Measurements from ENCODE around the gene SAMD3. TPM values are rescaled to one million over a fixed set of nuclear protein-coding genes. Genes with fewer than 3 reads are reported as not detected.

The SAMD3 gene
- total RNA-seq, 2 donors from 2014 or later, result 41.3 to 44.8 TPM

DNA sequence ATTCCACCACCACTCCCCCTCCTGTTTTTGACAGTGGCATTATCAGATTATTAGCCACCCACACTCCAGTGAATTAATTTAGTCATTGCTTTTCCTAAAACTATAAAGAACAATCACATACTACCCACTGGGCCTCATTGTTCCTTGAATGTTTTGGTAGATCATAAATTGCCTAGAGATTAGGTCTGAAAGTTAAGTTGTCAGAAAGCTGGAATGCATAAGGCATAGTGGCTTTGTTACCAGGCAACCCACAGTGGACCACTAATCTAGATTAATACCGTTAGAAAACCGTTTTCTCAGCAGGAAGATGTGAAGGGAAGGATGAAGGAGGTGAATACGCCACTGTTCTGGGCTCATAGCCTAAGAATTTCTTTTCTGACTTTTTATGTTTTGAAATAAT, 75.6 kb downstream of the SAMD3 start:
- no peaks in the 10 kb centered on the region for H3K27me3 Mint-ChIP-seq (ENCODE audit: insufficient read depth)
- H3K4me1 Mint-ChIP-seq, result no peaks in the 10 kb centered on the region
- Histone ChIP-seq H3K4me3 (ENCODE audit: low read length) (no peak overlapping the region), H3K9me3 (ENCODE audit: control insufficient read depth, low read length) (no peaks in the 10 kb centered on the region), H3K36me3 (ENCODE audit: control insufficient read depth, insufficient read depth, low read length) (peaks cover 14% of the 10 kb centered on the region), H3K27me3 (ENCODE audit: control insufficient read depth, insufficient read depth, low read length, poor library complexity, severe bottlenecking) (no peaks in the 10 kb centered on the region), H3K4me1 (ENCODE audit: control insufficient read depth, insufficient read depth, low read length) (no peaks in the 10 kb centered on the region), H3K9ac (ENCODE audit: extremely low read depth, low read length, poor library complexity, severe bottlenecking) (no peak overlapping the region), H3K27ac (ENCODE audit: low read depth, low read length) (no peak overlapping the region)
- H3K27ac Mint-ChIP-seq, result no peak overlapping the region
- TF ChIP-seq, protein P1, sequence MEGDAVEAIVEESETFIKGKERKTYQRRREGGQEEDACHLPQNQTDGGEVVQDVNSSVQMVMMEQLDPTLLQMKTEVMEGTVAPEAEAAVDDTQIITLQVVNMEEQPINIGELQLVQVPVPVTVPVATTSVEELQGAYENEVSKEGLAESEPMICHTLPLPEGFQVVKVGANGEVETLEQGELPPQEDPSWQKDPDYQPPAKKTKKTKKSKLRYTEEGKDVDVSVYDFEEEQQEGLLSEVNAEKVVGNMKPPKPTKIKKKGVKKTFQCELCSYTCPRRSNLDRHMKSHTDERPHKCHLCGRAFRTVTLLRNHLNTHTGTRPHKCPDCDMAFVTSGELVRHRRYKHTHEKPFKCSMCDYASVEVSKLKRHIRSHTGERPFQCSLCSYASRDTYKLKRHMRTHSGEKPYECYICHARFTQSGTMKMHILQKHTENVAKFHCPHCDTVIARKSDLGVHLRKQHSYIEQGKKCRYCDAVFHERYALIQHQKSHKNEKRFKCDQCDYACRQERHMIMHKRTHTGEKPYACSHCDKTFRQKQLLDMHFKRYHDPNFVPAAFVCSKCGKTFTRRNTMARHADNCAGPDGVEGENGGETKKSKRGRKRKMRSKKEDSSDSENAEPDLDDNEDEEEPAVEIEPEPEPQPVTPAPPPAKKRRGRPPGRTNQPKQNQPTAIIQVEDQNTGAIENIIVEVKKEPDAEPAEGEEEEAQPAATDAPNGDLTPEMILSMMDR (conservative IDR thresholded peaks at IDR 0.05), result no peak
- no peak overlapping the region for H3K4me3 Mint-ChIP-seq
- DNase-seq, result no peak
- 90 to 93% methylated on average over 2 to 3 of the region's 3 CpGs for WGBS, 2 experiments (ENCODE audit: insufficient coverage in 1 of 2, insufficient read length in 1 of 2)
- H3K9me3 Mint-ChIP-seq, result no peaks in the 10 kb centered on the region
- peaks cover 87% of the 10 kb centered on the region for H3K36me3 Mint-ChIP-seq (ENCODE audit: low read depth)

DNA sequence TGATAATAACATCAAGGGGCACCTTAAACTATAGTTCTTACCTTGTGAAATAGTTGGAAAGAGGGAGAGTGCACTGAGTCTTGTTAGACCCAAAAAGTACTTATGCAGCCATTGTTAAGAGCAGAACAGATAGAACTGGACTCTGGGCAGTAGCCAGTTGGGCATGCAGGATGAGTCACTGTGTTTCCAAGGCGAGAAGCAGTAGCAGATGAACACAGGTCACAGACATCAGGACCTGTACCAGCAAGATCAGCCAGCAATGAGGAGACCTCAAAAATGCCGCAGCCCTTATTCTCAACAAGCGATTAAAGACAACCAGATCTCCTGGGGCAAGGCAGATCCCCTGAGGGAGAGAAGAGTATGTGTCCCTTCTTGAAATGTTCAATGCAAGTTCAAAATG, 79.0 kb downstream of the SAMD3 start:
- Histone ChIP-seq H3K4me3 (ENCODE audit: low read length) (no peak overlapping the region), H3K9ac (ENCODE audit: extremely low read depth, low read length, poor library complexity, severe bottlenecking) (no peak overlapping the region), H3K27ac (ENCODE audit: low read depth, low read length) (no peak overlapping the region), H3K27me3 (ENCODE audit: control insufficient read depth, insufficient read depth, low read length, poor library complexity, severe bottlenecking) (no peaks in the 10 kb centered on the region), H3K9me3 (ENCODE audit: control insufficient read depth, low read length) (no peaks in the 10 kb centered on the region), H3K36me3 (ENCODE audit: control insufficient read depth, insufficient read depth, low read length) (peaks cover 5% of the 10 kb centered on the region), H3K4me1 (ENCODE audit: control insufficient read depth, insufficient read depth, low read length) (no peaks in the 10 kb centered on the region)
- TF ChIP-seq, protein P1 (conservative IDR thresholded peaks at IDR 0.05), result no peak
- no peak overlapping the region for H3K4me3 Mint-ChIP-seq
- WGBS, 2 experiments (ENCODE audit: insufficient coverage in 1 of 2, insufficient read length in 1 of 2), result 94 to 97% methylated on average over 3 of the region's 3 CpGs
- DNase-seq, result no peak
- no peaks in the 10 kb centered on the region for H3K9me3 Mint-ChIP-seq
- no peak overlapping the region for H3K27ac Mint-ChIP-seq
- H3K36me3 Mint-ChIP-seq (ENCODE audit: low read depth), result peaks cover 74% of the 10 kb centered on the region
- H3K27me3 Mint-ChIP-seq (ENCODE audit: insufficient read depth), result no peaks in the 10 kb centered on the region
- peaks cover 20% of the 10 kb centered on the region for H3K4me1 Mint-ChIP-seq

DNA sequence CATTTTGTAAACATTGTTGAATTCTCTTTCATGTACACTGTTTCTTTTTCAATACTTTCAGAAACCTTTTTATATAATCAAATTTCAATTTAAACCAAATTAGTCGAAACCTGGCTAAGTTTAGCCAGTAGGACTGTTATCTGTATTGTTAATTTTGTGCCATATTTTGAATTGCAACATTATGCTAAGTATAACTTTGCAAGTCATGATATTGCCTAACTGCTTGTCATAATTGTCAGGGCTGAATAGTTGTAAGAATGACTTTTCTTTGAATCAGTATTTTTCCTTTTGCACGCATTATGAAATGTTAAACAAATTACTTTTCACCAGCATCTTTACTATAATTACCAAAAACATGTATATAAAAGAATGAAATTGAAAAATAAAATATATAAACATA, 82.7 kb downstream of the SAMD3 start:
- Mint-ChIP-seq H3K27me3 (ENCODE audit: insufficient read depth) (no peaks in the 10 kb centered on the region), H3K36me3 (ENCODE audit: low read depth) (peaks cover 64% of the 10 kb centered on the region), H3K4me1 (peaks cover 28% of the 10 kb centered on the region), H3K4me3 (no peak overlapping the region), H3K27ac (no peak overlapping the region), H3K9me3 (no peaks in the 10 kb centered on the region)
- Histone ChIP-seq H3K4me3 (ENCODE audit: low read length) (no peak overlapping the region), H3K4me1 (ENCODE audit: control insufficient read depth, insufficient read depth, low read length) (no peaks in the 10 kb centered on the region), H3K9ac (ENCODE audit: extremely low read depth, low read length, poor library complexity, severe bottlenecking) (no peak overlapping the region), H3K27ac (ENCODE audit: low read depth, low read length) (no peak overlapping the region), H3K36me3 (ENCODE audit: control insufficient read depth, insufficient read depth, low read length) (peaks cover 11% of the 10 kb centered on the region), H3K9me3 (ENCODE audit: control insufficient read depth, low read length) (no peaks in the 10 kb centered on the region), H3K27me3 (ENCODE audit: control insufficient read depth, insufficient read depth, low read length, poor library complexity, severe bottlenecking) (no peaks in the 10 kb centered on the region)
- no peak for DNase-seq
- TF ChIP-seq, protein P1 (conservative IDR thresholded peaks at IDR 0.05), result no peak
- 100% methylated on average over 1 of the region's 2 CpGs; no CpG with 5 or more reads in 1 of the 2 experiments for WGBS, 2 experiments (ENCODE audit: insufficient coverage in 1 of 2, insufficient read length in 1 of 2)

Measured in endodermal cell (in vitro differentiated cells).